Brain microvascular endothelial cell (primary cell): Measurements from ENCODE around the gene GZF1.

Source experiments
- DNase-seq: peaks from one replicate; pipeline ENCODE4 v3.0.0-alpha.2; 2020
- H3K27ac ChIP-seq: fragments of 250-450 bp; sonication (Bioruptor Pico); 2 replicates; pipeline ENCODE4 v1.5.1; 2020; ENCODE audit warnings: mild to moderate bottlenecking, moderate library complexity
- H3K27me3 ChIP-seq: fragments of 250-450 bp; sonication (Bioruptor Pico); replicated peaks from 2 replicates; pipeline ENCODE4 v1.5.1; 2020; ENCODE audit warnings: mild to moderate bottlenecking
- H3K36me3 ChIP-seq: fragments of 250-450 bp; sonication (Bioruptor Pico); replicated peaks from 2 replicates; pipeline ENCODE4 v1.5.1; 2020; ENCODE audit warnings: mild to moderate bottlenecking
- H3K4me3 ChIP-seq: 2 replicates; pipeline ENCODE4 v1.5.1; 2011; ENCODE audit warnings: low read depth, mild to moderate bottlenecking, control low read depth, low read length, moderate library complexity
- CTCF ChIP-seq: IDR thresholded peaks from 2 replicates; pipeline ENCODE4 v1.5.1; 2011; ENCODE audit warnings: low read depth, mild to moderate bottlenecking, moderate library complexity, low read length, control low read depth, inconsistent platforms; ENCODE audit errors: missing control alignments
- in situ Hi-C: cut with HindIII; loops from 2 replicates; pipeline ENCODE4 v1.10.0; 2017; ENCODE audit warnings: low sequenced_read_pairs, low pct_ligation_motif_present

The GZF1 gene

DNA sequence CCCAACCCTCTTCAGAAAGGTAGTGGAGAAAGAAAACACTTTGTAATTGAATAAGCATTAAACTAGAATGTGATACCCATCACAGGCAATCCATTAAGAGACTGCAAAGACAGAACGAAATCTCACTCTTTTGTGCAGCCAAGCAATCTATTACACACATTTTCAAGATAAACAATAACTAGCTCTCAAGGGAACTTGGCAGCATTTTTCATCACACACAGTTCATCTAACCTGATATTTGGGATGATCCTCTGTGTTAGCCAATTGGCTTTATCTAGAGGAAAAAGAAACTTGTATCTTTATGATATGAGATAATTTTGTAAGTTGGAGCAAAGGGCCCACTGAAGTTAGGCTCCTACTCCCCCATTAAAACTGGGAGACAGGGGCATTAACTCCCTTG, 1.5 kb upstream of the GZF1 start:
- no peak for DNase-seq
- H3K27ac ChIP-seq = no peak overlapping the region
- in situ Hi-C loops = no loop called here
- TF ChIP-seq CTCF = no peak
- no peak overlapping the region for H3K4me3 ChIP-seq
- peaks cover 14% of the 10 kb centered on the region for H3K36me3 ChIP-seq
- H3K27me3 ChIP-seq = no peaks in the 10 kb centered on the region

- Histone ChIP-seq H3K27ac (peak overlapping the region; percentile 95), H3K36me3 (peaks cover 13% of the 10 kb centered on the region), H3K27me3 (no peaks in the 10 kb centered on the region), H3K4me3 (peak overlapping the region; percentile 67)
- no peak for TF ChIP-seq CTCF
- DNase-seq = no peak
- in situ Hi-C loops = no loop called here
Observed at GRCh38 chr20:23361119-23361475, 885 bp upstream of the GZF1 start.

- in situ Hi-C loops = no loop called here
- Histone ChIP-seq H3K27ac (peak overlapping the region; percentile 85), H3K27me3 (no peaks in the 10 kb centered on the region), H3K4me3 (peak overlapping the region; percentile 84), H3K36me3 (peaks cover 15% of the 10 kb centered on the region)
- DNase-seq = peak; percentile 24
- TF ChIP-seq CTCF = no peak
Observed at GRCh38 chr20:23362392-23363256, 642 bp downstream of the GZF1 start.

DNA sequence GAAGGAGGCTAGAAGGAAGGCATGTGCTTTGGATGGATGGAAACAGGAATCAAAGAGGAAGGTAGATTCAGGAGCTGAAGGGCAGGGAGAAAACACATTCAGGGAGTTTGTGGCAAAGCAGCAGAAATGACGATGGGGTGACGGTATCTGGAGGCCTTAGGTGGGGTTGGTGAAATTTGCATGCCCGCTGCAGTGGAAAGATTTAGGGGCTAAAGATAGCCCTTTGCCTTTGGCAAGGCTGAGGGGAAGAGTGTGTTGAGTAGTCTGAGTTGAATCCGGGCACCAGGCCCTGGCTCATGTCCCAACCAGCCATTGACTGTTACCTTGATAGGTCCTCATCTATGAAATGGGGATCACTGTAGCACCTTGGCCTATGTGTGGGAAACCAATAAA, 1.3 kb downstream of the GZF1 start:
- no peak for TF ChIP-seq CTCF
- Histone ChIP-seq H3K4me3 (peak overlapping the region; percentile 84), H3K27ac (no peak overlapping the region), H3K36me3 (peaks cover 17% of the 10 kb centered on the region), H3K27me3 (no peaks in the 10 kb centered on the region)
- in situ Hi-C loops = no loop called here
- DNase-seq = no peak

DNA sequence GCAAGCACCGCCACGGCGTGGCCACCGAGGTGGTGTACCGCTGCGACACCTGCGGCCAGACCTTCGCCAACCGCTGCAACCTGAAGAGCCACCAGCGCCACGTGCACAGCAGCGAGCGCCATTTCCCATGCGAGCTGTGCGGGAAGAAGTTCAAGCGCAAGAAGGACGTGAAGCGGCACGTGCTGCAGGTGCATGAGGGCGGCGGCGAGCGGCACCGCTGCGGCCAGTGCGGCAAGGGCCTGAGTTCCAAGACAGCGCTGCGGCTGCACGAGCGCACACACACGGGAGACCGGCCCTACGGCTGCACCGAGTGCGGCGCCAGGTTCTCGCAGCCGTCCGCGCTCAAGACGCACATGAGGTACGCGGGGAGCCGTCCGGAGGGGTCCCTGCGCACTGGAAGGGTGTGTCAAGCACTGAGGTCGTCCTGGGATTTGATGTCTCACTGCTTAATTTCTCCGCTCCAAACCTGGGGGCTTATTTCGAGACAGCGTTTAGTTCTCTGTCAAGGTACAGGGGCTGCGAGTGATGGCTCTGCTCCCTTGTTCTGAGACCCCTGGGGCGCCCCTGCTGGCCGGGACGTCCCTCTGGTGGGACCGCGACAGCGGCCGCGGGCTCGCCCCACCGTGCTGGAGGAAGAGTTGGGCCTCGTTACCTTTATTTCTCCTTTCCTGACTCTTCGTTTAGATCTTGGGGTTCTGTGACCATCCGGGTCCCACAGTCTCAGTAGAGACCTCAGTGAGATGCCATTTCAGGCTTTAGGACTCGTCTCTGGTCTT, 3.6 kb downstream of the GZF1 start:
- Histone ChIP-seq H3K27ac (no peak overlapping the region), H3K27me3 (no peaks in the 10 kb centered on the region), H3K36me3 (peaks cover 36% of the 10 kb centered on the region), H3K4me3 (no peak overlapping the region)
- DNase-seq = no peak
- peak; percentile 2 for TF ChIP-seq CTCF
- in situ Hi-C loops = no loop called here
